Lung (tissue), 12 donors: ENCODE measurements around the gene FAM200C. TPM values are rescaled to one million over a fixed set of nuclear protein-coding genes. Genes with fewer than 3 reads are reported as not detected.

ENCODE experiments used
- ATAC-seq: fragments of 200-7000 bp; cut with Tn5 transposase; one replicate; pipeline ENCODE4 v1.9.1; 2020; ENCODE audit warnings: moderate number of reproducible peaks; ENCODE audit not compliant: insufficient read depth, low FRiP score
- DNase-seq, 3 donors: peaks; one replicate each; pipeline ENCODE4 v3.0.0-alpha.2; 2013 to 2017
- H3K27ac ChIP-seq, 2 donors: one replicate each; pipeline ENCODE4 v1.5.1; 2013; ENCODE audit warnings: mild to moderate bottlenecking in 2 of 2, moderate library complexity in 2 of 2, control low read depth in 1 of 2, inconsistent platforms in 1 of 2, low read depth in 1 of 2, low read length in 1 of 2
- H3K27me3 ChIP-seq, 3 donors: one replicate each; pipeline ENCODE4 v1.5.1; 2013; ENCODE audit warnings: low read length in 2 of 3; ENCODE audit not compliant: control insufficient read depth in 3 of 3, insufficient read depth in 3 of 3
- H3K36me3 ChIP-seq, 4 donors: one replicate each; pipeline ENCODE4 v1.5.1; 2013; ENCODE audit warnings: low read length in 4 of 4, mild to moderate bottlenecking in 1 of 4, moderate library complexity in 1 of 4; ENCODE audit not compliant: control insufficient read depth in 4 of 4, insufficient read depth in 4 of 4
- H3K4me1 ChIP-seq, 5 donors: one replicate each; pipeline ENCODE4 v1.5.1; 2013; ENCODE audit warnings: low read length in 5 of 5, mild to moderate bottlenecking in 2 of 5, moderate library complexity in 1 of 5; ENCODE audit not compliant: control insufficient read depth in 5 of 5, insufficient read depth in 5 of 5
- H3K4me3 ChIP-seq: one replicate; pipeline ENCODE4 v1.5.1; 2013; ENCODE audit warnings: mild to moderate bottlenecking, control low read depth, moderate library complexity
- H3K9ac ChIP-seq, 2 donors: one replicate each; pipeline ENCODE4 v1.5.1; 2013; ENCODE audit warnings: low read length in 2 of 2, control low read depth in 1 of 2; ENCODE audit not compliant: insufficient read depth in 1 of 2
- H3K9me3 ChIP-seq, 4 donors: one replicate each; pipeline ENCODE4 v1.5.1; 2013; ENCODE audit warnings: low read length in 3 of 4, mild to moderate bottlenecking in 1 of 4, moderate library complexity in 1 of 4; ENCODE audit not compliant: control insufficient read depth in 4 of 4, insufficient read depth in 3 of 4
- WGBS, 2 donors: extraction: QIAGEN DNeasy Blood & Tissue Kit; methylation state at CpG; one replicate each; pipeline ENCODE4 v1.1.7; 2013; 5-methylcytosine and 5-hydroxymethylcytosine counted together
- polyA plus RNA-seq, 2 donors: library from polyadenylated mRNA; stranded (reverse); fragments of 200-250 nt; gene quantifications; one replicate each; pipeline ENCODE4 v1.2.1, GENCODE V29; 2013
- total RNA-seq, 2 donors: library from RNA; depleted of rRNA in 1 of 2; stranded (reverse); fragments of >200 nt in 1 of 2; gene quantifications; one replicate each; pipeline ENCODE4 v1.2.1, GENCODE V29; 2014 to 2021
- TF ChIP-seq, protein P1 (sequence below): IDR thresholded peaks from 2 replicates; pipeline ENCODE4 v1.5.1; 2012; ENCODE audit warnings: mild to moderate bottlenecking; ENCODE audit errors: control extremely low read depth, extremely low read depth
- donor health status: control.
- donor health status: control.
- donor health status: Bipolar disorder and iron deficiency.
- donor health status: healthy.
- donor health status: DM: yes; HTN: yes; CAD: no.

FAM200C gene
- total and polyA plus RNA-seq, 4 donors = 1.1 to 12.3 (median 3.7) TPM

DNA sequence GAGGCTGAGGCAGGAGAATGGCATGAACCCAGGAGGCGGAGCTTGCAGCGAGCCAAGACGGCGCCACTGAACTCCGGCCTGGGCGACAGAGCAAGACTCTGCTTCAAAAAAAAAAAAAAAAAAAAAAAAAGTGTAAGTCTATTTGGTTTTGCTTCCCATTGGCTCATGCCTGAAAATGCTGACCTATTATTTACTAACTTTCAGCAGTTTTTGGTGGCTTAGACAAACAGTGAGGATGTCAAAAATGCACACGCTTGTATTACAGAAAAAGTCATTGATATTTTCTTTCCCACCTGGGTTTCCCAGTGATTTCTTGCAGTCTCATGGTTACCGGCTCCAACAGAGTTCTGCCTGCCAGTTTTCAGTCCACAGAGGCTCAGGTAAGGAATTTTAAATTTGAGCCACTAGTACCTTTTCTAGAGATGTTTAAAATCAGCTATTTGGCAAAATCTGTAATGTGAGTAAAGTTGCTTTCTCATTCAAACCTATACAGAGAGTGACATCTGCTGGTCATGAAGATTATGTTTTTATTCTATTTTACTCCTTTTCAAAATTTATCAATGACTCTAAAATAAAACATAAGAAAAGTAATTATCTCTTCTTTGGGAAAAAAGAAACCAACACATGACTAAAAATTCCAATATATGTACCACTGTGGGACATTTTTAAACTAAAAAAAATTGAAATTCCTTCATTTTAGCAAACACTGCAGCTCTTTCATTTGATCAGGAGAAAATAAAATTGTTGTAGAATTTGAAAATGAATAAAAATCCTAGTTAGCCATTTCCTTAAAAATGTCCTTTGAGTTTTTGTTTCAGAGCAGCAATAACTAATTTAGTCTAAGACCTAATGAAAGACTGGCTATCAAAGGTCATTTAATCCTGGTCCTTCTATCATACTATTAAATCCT lies 8.8 kb downstream of the FAM200C start:
- TF ChIP-seq, protein P1, sequence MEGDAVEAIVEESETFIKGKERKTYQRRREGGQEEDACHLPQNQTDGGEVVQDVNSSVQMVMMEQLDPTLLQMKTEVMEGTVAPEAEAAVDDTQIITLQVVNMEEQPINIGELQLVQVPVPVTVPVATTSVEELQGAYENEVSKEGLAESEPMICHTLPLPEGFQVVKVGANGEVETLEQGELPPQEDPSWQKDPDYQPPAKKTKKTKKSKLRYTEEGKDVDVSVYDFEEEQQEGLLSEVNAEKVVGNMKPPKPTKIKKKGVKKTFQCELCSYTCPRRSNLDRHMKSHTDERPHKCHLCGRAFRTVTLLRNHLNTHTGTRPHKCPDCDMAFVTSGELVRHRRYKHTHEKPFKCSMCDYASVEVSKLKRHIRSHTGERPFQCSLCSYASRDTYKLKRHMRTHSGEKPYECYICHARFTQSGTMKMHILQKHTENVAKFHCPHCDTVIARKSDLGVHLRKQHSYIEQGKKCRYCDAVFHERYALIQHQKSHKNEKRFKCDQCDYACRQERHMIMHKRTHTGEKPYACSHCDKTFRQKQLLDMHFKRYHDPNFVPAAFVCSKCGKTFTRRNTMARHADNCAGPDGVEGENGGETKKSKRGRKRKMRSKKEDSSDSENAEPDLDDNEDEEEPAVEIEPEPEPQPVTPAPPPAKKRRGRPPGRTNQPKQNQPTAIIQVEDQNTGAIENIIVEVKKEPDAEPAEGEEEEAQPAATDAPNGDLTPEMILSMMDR = no peak
- H3K27ac ChIP-seq = no peak overlapping the region
- DNase-seq (peak in 2 of 3 donors; percentile 52 to 64), ATAC-seq (no peak)
- H3K36me3 ChIP-seq = peaks cover 0 to 4% (median under 1%) of the 10 kb centered on the region in 4 donors
- peaks cover 0 to 6% (median 2%) of the 10 kb centered on the region in 4 donors for H3K9me3 ChIP-seq
- no peaks in the 10 kb centered on the region for H3K4me1 ChIP-seq
- no peak overlapping the region for H3K4me3 ChIP-seq
- 79 to 83% methylated on average over 8 of the region's 8 CpGs for WGBS, 2 donors
- no peak overlapping the region for H3K9ac ChIP-seq
- H3K27me3 ChIP-seq = no peaks in the 10 kb centered on the region

DNA sequence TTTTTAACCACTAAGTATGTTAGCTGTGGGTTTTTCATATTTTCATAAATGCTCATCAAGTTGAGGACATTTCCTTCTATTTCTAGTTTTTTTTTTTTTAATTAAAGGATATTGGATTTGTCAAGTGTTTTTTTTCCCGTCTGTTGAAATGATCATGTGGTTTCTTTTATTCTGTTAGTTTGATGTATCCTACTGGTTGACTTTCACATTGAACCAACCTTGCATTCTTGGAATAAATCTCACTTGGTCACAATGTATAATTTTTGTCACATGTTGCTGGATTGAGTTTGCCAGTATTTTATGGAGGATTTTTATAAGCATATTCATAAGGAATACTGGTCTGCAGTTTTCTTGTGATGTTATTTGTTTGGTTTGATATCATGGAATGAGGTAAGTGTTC lies 12.4 kb downstream of the FAM200C start:
- WGBS, 2 donors = 84 to 91% methylated on average over 1 of the region's 1 CpG
- ATAC-seq (no peak), DNase-seq (no peak)
- Histone ChIP-seq H3K9ac (no peak overlapping the region), H3K9me3 (peaks cover 0 to 6% (median 2%) of the 10 kb centered on the region in 4 donors), H3K4me1 (no peaks in the 10 kb centered on the region), H3K36me3 (peaks cover 0 to 4% (median 0%) of the 10 kb centered on the region in 4 donors), H3K4me3 (no peak overlapping the region), H3K27me3 (no peaks in the 10 kb centered on the region), H3K27ac (no peak overlapping the region)
- TF ChIP-seq, protein P1 = no peak

DNA sequence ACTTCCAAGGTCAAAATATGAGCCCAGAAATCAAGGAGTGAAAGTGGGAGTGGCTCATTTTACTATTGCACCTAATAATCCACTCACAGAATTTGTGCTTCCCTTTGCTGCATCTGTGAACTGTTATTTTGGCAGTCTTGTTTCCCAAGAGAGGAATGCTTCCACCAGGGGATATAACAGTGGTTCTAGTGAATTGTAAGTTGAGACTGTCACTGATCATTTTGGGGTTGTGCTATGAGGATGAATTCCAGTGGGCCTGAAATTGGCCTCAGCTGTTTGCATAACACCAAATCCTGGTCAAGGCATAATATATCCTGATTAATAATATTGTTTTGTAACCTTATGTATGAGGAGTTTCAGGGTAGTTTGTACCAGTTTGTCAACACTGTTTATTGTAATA lies 14.4 kb downstream of the FAM200C start:
- Histone ChIP-seq H3K27ac (no peak overlapping the region), H3K9ac (no peak overlapping the region), H3K4me3 (no peak overlapping the region), H3K36me3 (peaks cover 0 to 4% (median 0%) of the 10 kb centered on the region in 4 donors), H3K27me3 (no peaks in the 10 kb centered on the region), H3K9me3 (peaks cover 0 to 6% (median 2%) of the 10 kb centered on the region in 4 donors), H3K4me1 (no peaks in the 10 kb centered on the region)
- DNase-seq (no peak), ATAC-seq (no peak)
- TF ChIP-seq, protein P1 = no peak
